GM23248 (cell line): ENCODE data around the gene FIP1L1.

ENCODE experiments used
- EZH2 ChIP-seq: fragments of 200-600 bp; sonication (generic); IDR thresholded peaks from 2 replicates; pipeline ENCODE4 v1.6.1; 2018; ENCODE audit warnings: antibody characterized with exemption, mild to moderate bottlenecking; ENCODE audit not compliant: insufficient read depth, poor library complexity, severe bottlenecking
- EZH2phosphoT487 ChIP-seq: fragments of 200-600 bp; sonication (generic); IDR thresholded peaks from 2 replicates; pipeline ENCODE4 v1.6.1; 2018; ENCODE audit warnings: antibody characterized with exemption, moderate library complexity, mild to moderate bottlenecking, low read depth; ENCODE audit not compliant: insufficient read depth

DNA sequence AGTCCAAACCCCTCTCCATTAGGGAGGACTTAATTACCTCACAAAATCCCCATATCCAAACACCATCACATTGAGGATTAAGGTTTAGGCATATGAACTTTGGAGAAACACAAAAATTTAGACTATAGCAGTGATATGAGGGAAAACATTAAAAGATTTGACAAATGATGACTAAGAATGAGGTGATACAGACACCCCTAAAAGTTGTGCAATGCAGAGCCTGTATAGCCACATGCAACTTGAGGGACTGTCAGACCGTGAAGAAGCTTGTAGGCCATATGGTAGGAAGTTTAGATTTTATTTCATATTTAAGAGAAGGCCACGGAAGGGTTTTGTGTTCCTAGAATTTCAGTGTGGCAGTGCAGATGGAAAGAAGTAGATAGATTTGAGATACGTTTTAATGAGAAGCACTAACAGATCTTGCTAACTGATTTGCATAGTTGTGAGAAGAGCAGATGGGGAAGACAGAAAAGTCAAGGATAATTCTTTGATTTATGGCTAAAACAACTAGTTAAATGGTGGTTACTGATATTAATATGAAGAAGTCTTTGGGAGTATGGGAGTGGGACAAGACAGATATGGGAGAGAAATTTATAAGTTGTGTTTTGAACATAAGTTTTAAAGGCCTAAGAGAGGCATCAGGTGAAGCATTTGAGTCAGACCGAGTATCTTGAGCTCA lies 5.5 kb upstream of the FIP1L1 start:
- TF ChIP-seq EZH2: no peak
- no peak for TF ChIP-seq EZH2phosphoT487
